GM21515 (cell line): ENCODE measurements around the gene ANAPC2.

Experiments
- ATAC-seq: cut with Tn5 transposase; IDR thresholded peaks from one replicate; pipeline ENCODE4 v1.9.1; 2021; ENCODE audit not compliant: unreplicated experiment

The ANAPC2 gene

DNA sequence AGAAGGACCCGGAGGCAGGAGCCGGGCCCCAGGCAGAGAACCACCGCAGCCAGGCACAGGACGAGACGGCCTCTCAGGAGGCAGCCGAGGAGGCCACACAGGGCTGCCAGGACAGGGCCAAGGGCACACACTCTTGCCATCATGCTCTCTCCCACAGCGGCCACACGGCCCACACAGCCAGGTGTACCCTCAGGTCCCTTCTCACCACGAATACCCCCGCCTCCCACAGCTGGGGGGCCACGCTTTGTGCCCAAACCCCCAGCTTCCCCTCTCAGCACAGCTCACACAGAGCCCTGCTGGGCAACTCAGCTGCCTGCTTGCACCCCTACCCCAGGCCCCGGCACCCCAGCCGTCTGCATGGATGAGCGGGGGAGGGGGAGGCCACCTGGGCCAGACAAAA is 5.4 kb upstream of the ANAPC2 start:
- no peak for ATAC-seq

GRCh38 chr9:137192859-137193258 is 4.5 kb upstream of the ANAPC2 start:
- no peak for ATAC-seq

GRCh38 chr9:137192448-137192780 is 4.1 kb upstream of the ANAPC2 start:
- ATAC-seq = no peak

DNA sequence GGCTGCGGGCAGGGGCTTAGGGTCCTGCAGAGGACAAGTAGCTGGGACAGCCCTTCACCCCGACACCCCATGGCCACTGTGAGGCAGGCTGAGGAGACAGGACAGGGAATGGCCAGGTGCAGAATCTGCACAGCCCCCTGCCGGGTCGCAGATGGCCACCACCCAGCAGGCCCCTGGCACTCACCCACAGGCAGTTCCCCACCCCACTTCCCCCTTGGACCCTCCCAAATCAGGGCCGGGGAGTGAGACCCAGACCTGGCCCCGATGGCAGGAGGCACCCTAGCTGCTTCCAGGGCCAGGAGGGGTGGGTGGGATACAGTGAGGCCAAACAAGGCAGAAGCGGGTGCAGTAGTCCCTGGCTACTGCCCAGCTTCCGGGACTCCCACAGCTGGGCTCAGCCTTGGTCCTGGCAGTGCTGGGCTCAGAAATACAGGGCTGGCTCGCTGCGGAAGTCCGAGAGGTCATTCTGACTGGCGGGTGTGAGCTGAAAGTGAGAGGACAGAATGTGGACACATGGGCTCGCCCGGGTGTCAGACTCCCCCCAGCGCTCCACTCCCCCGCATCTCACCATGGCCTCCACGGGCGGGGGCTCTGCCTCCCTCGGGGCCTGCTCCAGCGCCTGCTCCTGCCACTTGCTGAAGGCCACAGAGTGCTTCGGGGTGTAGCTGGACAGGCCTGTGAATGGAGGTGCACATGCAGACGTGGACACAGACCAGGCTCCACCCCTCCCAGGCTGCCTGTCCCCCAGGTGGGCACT is 3.5 kb upstream of the ANAPC2 start:
- ATAC-seq = no peak

GRCh38 chr9:137191245-137191644 is 2.9 kb upstream of the ANAPC2 start:
- ATAC-seq = no peak

DNA sequence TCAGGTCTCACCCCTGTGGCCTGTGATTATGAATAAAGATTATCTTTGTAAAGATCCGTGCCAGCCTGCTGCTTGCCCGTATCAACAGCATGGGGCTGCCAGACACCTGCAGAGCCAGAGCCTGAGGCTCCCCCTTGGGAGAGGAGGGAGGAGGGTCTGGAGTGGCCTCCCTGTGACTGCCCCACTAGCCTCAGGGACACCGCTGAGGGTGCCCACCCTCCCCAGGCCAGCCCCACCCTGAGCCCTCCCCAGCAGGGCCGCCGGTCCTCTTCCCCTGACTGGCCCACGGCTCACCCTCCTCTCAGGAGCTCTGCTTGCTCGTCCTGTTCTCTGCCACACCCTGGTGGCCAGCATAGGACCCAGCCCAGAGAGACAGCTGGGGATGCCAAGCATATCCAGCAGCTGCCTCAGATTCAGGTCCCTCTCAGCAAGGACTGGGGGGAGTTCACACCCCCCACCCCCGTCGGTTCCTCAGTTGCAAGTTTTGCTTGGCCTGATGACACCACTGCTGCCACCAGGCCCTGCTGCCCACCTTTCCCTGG is 2.0 kb upstream of the ANAPC2 start:
- no peak for ATAC-seq

DNA sequence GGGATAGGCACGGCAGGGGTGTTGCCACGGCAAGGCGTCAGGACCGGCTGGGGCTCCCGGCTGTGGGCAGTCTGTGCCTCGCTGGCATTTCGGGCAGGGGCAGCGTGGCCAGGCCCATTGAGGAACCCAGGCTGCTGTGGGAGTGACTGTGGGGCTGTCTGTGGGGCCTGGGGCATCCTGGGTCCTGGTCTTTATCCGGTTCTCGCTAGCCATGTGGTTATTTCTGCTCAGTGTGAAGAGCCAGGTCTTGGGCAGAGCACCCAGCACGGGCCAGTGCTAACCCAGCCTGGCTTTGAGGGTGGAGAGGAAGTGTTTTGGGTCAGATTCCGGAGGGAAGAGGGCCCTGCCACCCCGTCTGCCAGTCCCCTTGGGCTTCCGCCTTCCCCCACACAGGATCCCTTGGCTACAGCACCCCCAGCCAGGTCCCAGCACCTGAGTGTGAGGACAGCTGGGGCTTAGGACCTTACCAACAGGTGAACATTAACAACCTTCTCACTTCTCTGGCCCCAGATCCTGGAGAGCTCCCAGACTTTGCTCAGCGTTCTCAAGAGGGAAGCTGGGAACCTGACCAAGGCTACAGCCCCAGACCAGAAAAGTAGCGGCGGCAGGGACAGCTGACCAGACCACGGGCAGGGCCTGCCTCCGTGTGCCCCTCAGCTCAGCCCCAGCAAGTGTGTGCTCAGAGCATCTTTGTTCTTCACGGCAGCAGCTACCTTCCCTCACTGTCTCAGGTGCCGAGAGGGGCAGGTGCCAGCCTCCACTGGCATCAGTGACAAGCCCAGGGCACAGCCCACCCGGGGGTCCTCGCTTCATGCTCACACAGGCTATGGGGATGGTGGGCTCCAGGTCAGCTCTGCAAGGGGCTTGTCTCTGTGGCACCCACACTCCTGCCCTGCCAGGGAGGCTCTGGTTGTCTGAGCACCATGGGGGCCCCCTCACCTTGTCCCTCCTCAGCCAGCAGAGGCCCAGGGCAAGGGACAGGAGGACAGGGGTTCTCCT is 1.2 kb upstream of the ANAPC2 start:
- no peak for ATAC-seq

- peak; percentile 2 for ATAC-seq
These were observed 272 bp downstream of the ANAPC2 start for GRCh38 chr9:137188086-137188489.

- no peak for ATAC-seq
These were observed 974 bp downstream of the ANAPC2 start for GRCh38 chr9:137187386-137187785.

DNA sequence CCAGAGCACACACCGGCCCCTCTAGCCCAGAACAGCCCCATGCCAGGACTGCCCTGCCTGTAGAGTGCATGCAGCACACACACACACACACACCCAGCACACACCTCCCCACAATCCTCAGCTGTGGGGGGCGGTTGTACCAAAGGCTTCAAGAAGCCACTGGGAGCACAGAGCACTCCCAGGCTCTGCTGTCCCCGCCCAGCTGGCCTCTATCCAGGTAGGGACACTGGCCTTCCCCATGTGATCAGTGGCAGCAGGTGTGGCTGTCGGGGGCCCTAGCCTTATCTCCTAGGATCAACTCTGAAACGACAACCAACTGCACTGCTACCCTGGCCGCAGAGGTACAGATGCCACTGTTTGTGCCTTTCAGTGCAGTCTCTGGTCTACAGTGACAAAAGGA is 2.0 kb downstream of the ANAPC2 start:
- no peak for ATAC-seq

- ATAC-seq = no peak
These were observed 2.4 kb downstream of the ANAPC2 start for GRCh38 chr9:137185921-137186320.

GRCh38 chr9:137184881-137185660 is 3.3 kb downstream of the ANAPC2 start:
- no peak for ATAC-seq

DNA sequence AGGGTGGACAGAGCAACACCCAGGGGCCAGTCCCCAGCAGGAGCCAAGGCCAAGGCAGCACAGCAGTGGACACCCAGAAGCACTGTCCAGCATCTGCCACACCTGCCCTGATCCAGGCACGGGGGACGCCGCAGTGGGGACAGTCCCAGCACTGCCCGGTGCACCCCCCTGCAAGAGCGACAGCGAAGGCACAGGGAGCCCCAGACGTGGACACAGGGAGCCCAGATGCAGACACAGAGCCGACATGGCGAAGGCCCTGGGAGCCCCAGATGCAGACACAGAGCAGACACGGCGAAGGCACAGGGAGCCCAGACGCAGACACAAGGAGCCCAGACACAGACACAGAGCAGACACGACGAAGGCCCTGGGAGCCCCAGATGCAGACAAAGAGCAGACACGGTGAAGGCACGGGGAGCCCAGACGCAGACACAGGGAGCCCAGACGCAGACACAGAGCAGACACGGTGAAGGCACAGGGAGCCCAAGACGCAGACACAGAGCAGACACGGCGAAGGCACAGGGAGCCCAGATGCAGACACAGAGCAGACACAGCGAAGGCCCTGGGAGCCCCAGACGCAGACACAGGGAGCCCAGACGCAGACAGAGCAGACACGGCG is 4.3 kb downstream of the ANAPC2 start:
- no peak for ATAC-seq

GRCh38 chr9:137182836-137183235 is 5.5 kb downstream of the ANAPC2 start:
- no peak for ATAC-seq

DNA sequence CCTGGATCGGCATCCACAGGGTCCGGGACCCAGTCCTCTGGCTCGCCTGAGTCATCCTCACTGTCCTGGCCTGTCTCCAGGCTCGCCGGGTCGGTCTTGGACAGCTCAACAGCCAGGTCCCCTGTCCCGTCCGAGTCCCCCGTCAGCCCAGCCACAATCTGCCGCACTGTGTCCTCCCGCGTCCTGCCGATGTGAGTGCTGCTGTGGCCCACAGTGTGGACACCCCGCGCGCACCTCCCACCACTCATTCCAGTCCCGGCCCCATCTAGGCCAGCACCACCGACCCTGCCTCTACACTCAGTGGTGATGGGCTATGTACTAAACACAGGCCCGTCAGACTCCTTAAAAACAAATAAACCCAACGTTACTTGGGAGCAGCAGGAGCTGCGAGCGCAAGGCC is 6.7 kb downstream of the ANAPC2 start:
- ATAC-seq = no peak

DNA sequence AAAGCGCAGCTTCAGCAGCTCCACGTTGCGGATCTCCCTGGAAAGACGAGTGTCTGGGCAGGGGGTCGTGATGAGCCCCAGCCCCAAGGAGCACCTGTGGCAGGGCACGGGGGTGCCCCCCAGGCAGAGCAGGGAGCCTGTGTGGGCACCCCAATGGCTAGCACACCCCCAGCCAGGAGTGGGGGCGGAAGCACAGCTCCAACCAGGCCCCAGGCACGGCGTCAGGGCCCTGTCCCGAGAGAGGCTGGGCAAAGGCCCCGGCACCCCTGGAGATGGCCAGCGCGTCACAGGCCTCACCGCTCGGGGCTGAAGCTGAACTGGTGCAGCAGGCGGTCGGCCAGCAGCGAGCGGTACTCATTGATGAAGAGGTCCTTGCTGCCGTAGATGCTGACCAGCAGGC is 7.9 kb downstream of the ANAPC2 start:
- no peak for ATAC-seq

GRCh38 chr9:137179761-137180160 is 8.6 kb downstream of the ANAPC2 start:
- ATAC-seq = no peak

DNA sequence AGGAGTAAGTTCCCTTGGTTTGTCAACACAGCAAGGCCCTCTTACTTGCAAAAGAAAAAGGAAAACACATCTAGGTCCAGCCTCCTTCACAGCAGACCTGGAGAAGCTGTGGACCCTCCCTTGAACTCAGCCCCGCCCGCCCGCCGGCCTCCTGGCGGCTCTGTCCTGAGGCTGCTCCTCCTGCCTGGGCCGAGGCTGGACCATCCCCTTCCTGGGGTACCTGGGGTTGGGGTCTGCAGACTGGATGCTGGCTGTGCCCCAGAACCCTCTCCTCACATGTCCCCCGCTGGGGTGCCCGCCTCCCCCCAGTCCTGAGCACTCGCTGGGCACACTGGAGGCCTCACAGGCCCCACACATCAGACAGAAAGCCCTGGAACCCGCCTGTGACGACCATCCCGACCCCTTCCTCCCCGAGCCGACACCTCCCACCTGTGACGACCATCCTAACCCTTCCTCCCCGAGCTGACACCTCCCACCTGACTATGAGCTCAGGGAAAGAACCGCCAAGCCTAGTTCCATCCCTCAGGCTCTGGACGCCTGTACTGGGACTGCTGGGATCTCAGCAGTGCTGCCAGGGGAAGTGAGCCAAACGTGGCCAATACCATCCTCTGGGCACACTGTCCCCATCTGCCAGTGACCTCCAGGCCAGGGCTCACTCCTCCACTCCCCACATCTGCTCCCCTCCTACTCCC is 9.3 kb downstream of the ANAPC2 start:
- ATAC-seq = no peak

DNA sequence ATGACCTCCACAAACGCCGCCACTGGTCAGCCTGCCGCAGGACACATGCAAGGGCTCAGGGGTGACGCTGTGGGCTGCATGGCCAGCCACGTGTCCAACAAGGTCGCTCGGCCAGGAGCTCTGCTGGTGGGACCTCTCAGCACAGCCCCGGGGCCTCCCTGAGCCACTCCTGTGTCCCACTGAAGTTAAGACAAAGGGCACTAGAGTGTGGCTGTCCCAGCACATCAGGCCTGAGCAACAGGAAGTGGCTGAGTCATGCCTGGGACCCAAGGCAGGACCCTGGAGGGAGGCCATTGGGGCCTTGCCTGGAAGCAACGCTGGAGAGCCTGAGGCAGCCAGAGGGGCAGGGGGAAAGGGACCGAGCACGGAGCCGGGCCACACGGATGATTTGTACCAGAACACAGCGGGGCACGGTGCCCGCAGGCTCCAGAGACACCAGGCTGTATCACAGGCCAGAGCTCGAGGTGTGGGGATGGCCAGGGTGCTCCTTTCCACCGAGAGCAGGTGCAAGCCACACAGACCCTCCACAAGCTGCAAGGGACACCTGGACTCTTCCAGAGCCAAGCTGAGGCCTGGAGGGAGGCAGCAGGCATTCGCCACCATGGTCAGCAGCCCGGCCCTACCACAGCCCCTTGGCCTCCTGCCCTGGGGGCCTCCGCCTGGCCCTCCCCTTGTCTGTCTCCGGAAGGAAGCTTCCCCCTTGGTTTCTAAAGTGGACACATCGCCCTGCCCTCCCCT is 10.0 kb downstream of the ANAPC2 start:
- no peak for ATAC-seq
